GM21619 (cell line): ENCODE measurements around the gene ITPRIP.

ENCODE experiments used
- ATAC-seq: cut with Tn5 transposase; IDR thresholded peaks from one replicate; pipeline ENCODE4 v1.9.1; 2021; ENCODE audit not compliant: unreplicated experiment

The ITPRIP gene

DNA sequence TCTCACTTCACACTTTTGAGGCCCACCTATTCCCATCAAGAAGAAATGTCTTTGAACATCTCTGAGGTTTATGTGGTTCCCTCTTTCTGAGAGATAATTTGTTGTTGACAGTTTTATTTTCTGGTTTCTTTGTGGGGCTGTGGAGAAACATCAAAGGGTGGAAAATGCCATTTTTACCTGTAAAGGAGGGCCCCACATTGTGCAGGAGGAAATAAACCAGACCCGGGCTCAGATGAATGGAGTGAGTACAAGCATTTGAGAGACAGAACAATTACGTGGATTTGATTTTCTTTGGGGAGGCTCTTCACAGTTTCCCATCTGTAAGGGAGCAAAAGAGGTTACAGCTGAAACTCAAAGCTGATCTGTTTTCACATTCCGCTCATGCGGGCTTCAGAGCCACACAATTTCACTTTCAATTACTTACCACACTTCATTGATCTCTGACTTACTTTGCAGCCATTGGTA is 29.8 kb downstream of the ITPRIP start:
- peak; percentile 76 for ATAC-seq

DNA sequence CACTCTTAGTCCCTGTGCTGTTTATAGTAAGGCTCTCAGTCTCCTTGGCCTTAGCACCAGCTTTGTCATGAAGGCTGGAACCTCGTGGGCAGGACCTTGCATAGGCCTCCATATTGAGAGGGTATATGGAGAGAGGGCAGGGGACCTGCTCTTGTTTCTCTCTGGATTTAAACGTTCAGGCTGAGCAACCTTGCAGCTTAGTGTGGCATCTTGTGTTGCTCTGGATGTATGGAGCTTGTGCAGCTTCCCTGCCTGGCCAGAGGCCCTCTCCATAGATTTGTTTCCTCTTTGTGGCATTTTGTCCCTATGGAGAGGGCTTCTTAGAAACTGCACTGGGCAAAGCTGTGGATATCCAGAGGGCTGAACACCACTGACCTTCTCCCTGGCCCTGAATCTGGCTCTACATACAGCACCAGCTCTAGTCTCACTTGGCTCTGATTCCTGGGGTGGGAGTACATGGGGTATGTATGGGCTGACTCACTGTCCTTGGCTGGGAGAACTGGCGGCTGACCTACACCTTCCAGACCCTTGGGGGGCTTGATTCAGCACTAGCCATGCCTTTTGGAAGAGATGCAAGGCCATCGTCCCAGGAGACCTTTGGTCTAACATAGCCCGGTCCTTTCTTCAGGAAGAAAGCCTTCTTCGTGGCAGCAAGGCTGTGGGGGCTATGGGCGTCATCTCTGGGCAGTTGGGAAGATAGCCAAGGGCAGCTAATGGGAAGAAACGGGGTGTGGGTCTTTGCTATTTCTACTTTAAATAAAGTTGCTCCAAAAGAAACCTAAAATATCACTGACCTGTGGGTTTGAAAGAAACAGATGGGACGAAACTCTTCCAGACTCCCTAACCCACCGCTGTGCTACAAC is 30.5 kb downstream of the ITPRIP start:
- ATAC-seq: no peak

DNA sequence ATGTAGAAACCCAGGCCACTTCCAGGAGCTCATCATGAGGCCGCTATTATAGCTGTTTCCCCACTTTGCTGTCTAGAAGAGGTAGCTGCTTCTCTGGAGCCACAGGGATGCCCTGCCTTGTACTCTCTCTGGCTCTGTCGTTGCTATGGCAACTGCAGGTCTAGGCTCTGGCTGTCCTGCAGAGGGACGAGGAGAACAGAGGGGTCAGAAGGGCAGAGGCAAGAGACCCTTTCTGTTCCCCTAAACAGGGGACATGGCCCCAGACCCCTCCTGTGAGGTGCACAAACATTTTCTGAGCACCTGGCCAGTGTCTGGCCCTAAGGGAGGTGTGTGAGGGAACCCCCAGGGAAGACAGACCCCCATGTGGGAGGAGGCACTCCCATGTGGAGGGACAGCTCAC is 31.4 kb downstream of the ITPRIP start:
- no peak for ATAC-seq

DNA sequence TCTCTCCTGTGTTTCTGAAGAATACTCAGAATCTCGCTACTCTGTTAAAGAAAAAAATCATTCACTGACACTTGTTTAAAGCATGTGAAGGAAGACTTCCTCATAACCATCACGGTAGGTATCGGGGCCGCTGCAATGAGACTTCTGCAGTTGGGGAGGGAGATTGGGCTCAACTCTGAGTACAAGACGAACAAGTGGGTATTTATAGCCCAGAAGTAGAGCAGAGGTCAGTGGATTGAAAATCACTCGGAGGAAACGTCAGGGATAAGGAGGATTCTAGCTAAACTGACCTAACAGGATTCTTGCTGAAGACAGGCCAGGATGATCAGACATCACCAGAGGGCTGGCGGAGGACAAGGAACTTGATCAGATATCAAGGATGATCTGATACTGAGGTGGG is 33.3 kb downstream of the ITPRIP start:
- ATAC-seq: no peak

DNA sequence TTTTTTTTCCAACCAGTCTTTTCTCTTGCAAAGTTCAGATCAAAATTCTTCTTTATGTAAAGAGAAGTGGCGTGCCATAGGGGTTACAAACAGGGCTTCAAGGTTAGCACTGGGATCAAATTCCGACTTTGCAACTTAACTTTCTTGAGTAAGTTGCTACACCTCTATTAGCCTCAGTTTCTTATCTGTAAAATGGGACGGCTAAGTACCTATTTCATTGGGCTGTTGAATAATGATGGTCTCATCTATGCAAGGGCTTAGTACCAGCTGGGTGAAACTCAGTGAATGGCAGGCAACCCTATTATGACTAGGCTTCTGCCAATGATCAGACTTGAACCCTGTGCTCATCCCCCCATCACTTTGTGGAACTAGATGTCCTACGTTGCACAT is 33.9 kb downstream of the ITPRIP start:
- ATAC-seq: no peak

DNA sequence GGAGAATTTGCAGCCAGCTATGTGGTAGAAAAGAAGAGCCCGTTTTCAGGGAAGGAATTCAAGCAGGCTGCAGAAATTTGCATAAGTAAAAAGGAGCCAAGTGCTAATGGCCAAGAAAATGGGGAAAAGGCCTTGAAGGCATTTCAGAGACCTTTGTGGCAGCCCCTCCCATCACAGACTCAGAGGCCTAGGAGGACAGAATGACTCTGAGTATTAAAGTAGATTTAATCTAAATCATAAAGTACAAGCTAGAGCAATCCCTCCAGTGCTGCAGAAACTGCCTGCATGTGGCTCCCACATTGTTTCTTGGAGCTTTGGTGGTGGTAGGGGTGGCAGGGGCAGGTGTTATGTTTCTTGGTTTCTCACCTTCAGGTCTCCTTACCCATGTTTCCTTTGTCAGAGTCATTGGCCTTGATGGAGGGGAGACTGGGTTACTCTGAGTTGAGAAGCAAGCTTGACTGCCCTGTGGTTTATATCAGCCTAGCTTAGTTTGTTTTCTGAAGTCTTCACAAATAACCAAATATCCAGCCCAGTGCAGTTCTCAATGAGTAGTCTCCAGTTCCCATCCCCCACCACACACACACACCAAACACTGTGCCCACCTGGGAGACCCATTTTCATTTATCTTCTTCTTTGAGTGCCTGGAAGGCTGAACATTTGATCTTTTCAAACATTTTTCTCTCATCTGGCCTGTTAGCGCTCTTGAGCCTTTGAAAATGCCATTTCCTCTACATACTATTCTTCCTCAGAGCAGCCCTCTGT is 34.5 kb downstream of the ITPRIP start:
- no peak for ATAC-seq

DNA sequence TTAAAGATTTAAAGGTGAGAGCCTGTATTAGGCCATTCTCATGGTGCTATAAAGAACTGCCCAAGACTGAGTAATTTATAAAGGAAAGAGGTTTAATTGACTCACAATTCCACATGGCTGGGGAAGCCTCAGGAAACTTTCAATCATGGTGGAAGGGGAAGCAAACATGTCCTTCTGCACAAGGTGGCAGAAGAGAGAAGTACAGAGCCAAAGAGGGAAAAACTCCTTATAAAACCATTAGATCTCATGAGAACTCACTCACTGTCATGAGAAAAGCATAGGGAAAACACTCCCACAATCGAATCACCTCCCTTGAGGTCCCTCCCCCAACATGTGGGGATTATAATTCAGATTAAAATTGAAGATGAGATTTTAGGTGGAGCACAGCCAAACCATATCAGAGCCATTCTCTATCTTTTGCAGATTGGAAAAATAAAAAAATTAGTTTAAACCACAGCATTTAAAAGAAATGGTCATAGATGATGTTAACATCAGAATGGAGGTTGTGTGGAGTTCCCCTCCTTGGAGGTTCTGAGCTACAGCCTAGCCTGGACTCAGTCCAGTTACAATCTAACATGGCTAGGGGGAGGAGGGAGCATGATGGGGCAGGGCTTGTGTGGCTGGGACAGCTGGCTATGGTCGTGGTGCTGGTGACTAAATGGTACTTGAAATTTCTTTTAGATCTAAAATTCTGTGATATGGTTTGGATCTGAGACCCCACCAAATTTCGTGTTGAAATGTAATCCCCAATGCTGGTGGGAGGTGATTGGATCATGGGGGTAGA is 36.2 kb downstream of the ITPRIP start:
- ATAC-seq: no peak

DNA sequence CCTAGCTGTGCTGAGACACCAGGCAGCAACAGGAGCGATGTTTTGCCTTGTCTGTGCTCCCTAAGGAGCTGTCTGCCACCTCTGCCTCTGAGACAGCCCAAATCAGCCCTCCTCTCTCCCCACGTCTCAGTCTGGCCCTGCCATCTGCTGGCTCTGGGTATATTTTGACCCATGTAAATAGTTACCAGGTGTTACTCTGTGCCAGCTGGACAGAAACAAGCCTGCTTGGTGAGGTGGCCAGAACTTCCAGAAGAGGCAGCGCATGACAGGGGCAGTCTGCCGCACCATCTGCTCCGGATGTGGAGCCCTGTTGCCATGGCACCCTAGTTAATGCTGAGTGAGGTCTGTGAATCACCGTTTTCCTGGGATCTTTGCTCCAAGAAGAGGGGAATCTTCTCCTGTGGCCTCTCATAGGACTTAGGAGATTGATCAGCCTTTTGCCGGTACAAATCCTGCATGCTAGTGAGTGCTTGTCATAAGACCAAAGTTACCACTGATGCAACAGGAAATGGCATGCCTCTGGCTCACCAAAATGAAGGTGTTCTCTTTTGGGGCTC is 37.5 kb downstream of the ITPRIP start:
- no peak for ATAC-seq

DNA sequence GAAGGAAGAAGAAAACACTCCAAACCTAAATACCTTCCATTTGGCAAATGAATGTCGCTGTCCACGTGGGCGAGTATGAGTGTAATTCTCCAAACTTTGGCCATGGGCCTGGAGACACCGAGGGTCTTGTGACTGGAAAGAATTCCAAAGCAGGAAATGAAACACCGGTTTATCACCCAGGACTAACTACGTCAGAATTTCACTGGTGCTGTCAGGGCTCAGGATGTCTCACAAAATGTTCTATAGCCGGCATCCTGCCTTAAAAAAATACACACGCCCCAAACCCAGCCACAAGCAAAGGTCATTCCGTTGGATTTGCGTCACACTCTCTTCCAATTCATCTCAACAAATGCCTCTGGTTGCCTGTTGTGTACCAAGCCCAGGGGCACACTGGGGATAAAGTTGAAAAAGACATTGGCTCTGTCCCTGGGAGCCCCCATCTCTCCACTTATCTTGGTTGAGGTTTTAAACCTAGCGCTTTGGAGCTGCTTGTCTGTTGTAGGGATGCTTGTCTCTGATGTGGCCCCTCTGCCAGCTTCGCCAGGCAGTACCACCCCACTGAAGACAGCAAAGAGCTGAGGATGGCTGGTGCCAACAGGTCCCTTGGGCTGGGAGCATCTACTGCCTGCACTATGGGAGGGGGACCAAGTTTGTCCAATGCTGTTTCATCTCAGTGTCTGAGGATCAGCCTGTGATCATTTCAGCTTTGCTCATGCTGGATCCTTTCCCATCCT is 38.1 kb downstream of the ITPRIP start:
- ATAC-seq: no peak

DNA sequence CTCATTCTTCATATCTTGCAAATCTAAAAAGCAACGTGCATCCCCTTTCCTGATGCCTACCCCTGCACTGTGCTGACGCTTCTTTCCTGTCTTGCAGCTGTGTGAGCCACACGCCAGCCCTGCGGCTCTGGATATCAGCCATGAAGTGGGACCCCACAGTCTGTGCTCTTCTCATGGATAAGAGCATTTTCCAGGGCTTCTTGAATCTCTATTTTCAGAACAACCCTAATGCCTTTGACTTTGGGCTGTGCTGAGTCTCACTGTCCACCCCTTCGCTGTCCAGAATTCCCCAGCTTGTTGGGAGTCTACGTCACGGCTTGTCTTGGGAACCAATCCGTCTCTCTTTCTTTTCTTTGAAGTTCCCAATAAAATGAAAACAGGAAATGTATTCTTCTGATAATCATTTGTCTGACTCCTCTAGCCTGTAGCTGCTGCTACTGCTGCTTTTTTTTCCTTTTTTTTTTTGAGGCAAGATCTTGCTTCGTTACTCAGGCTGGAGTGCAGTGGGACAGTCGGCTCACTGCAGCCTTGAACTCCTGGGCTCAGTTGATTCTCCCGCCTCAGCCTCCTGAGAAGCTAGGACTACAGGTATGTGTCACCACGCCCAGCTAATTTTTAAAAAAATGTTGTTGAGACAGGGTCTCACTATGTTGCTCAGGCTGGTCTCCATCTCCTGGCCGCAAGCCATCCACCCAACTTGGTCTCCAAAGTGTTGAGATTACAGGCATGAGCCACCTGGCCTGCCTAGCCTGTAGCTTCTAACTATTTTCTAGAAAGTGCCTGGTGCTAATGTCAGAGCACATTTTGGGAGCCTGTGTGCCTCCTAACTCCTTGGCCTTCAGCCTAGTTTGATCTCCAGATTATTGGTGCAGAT is 39.0 kb downstream of the ITPRIP start:
- ATAC-seq: no peak

DNA sequence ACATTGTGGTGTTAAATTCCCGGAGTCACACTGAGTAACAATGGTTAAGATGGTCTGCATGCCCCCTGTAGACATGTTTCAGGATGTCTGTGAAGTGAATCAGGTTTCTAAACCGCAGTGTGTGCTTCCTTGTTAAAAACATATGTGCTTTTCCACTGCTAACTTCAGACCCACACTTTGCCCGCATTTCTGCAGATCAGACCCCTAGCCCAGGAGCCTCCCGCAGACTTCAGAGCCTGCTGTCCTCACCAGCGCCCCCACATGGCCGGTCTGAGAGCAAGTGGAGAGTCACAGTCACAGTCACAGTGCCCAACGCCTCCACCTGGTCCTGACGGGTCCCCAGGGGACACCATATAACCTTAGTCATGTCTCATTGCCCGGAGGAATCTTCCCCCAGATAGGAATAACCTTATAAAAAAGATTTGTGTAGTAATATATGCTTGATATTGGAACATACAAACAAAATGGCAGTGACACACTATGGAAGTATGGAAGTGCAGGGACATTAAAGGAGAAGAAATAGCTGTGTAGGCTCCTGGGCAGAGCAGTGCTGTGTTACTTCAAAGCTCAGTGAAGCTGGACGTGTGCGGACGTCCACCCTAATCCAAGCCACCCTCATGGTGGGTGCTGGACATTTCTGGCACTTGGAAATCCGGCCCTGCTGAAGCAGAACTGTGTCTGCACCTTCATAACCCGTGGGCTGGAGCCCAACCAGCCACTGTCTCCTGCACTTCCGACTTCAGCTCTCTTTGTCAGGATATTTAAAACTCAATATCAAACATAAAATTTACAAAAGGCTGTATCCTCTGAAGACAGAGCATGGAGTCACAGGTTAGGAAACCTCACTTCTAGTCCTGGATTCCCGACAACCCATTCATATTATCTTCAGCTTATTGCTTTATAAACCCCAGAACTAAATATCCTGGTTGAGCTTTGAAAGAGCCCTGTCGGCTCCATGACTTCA is 40.3 kb downstream of the ITPRIP start:
- ATAC-seq: no peak

DNA sequence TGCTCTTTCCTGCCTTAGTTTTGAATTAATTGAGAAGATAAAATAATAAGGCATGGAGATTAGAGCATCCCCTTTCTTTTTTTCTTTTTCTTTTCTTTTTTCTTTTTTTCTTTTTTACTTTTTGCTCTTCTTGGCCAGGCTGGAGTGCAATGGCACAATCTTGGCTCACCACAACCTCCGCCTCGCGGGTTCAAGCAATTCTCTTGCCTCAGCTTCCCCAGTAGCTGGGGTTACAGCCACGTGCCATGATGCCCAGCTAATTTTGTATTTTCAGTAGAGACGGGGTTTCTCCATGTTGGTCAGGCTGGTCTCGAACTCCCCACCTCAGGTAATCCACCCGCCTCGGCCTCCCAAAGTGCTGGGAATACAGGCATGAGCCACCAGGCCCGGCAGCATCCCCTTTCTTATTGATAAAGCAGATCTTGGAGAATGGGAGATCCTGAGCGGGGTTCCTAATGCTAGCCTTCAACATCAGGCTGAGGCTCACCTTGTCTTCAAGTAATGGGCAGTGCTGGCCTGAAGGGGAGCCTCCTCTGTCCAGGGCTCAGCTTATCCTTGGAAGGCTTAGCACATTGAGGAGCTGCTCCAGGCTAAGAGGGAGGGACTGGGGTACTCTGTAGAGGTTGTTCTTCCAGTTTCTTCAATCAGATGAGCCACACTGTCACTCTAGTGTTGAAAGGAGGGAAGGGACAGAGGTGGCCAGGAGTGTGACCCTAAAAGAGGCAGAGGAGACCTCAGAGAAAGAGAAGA is 41.4 kb downstream of the ITPRIP start:
- no peak for ATAC-seq

DNA sequence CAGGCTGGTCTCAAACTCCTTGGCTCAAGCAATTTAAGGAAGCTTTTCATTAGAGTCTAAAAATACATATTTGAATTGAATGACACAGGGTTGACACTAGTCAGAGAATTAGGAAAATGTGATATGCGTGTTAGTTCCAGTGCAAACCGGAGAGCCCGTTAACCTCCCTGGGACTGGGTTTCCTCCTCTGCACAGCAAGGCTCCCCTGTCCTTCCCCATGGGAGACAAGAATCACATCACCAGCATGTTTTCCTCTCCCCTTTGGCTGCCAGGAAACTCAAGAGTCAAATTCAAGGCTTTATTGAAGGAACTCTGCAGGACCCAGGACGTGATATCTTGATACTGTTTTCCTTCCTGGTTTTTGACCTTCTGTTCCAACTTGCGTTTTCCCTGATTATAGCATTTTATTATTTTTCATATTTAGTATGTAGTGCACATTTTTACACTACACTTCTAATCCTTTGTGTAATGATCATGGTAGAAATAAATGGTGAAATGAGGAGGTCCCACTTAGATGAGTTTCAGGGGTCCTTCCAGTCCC is 44.4 kb downstream of the ITPRIP start:
- ATAC-seq: no peak

DNA sequence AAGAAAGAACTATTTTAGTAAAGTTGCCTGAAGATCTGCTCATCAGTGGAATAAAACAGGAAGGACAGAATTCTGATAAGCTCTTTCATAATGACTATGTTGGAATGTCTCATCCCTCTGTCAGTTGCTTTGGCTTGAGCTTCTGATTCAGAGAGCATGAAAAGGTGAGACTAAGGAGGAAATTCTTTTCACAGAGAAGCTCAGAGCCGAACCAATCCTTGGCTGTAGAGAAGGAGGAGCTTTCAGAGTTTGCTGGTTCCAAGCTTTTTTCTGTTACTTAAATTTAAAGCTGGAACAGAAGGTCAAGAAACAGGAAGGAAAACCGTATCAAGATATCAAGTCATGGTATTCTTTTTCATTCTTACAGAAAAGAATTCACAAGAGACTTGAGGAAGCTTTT is 45.3 kb downstream of the ITPRIP start:
- no peak for ATAC-seq

DNA sequence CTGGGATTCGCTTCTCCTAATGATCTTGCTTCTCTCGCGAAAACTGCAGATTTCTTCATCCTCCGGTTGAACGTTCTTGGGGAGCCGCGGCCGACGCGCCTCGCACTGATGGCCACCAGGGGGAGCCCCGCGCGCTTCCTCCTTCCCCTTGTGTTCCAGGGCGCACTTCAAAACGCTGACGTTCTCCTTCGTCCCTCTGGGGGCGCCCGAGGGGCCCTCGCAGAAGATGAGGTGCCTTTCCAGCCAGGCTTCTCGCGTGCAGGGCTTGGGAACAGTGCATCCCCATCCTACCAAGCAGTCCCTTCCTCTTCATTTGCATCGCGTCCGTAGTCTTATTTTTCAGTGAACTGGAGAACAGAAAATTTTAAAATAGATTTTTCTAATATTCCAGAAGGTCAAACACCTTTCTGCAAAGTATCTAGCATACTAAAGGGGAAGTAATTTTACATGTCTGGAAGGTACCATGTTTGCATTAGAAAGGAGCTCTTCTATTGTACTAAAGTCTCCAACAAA is 46.8 kb downstream of the ITPRIP start:
- ATAC-seq: peak; percentile 99

DNA sequence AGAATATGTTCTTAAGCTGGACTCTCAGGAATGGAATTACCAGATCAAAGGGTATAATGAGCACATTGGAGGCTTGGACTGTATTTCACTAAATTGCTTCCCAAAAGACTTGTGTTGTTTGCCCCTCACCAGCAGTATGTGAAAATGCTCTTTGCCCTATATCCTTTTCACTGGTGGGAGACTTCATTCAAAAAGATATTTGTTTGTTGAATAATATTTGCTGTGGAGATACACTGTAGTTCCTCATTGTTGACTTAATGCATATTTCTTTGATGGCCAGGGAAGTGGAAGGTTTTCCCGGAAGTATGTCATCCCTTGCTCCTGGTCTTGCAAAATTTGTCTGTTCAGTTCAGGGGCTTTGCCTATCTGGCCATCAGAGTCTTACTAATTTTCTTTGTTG is 49.9 kb downstream of the ITPRIP start:
- no peak for ATAC-seq

DNA sequence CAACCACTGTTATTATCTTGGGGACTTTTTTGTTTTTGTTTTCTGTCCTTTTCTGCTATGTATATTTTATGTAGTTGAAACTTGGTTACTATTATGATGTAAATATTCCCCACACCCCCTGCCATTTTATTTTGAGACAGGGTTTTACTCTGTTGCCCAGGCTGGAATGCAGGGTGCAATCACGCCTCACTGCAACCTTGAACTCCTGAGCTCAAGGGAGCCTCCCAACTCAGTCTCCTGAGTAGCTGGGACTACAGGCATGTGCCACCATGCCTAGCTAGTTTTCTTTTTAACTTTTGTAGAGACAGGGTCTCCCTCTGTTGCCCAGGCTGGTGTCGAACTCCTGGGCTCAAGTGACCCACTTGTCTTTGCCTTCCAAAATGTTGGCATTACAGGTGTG is 51.3 kb downstream of the ITPRIP start:
- no peak for ATAC-seq
